Prostate gland (tissue), 2 donors: ENCODE data around the gene CHFR.

Source experiments
- CTCF ChIP-seq, 4 experiments: fragments of 200-600 bp in 2 of 4; fragments of 450-650 bp in 2 of 4; sonication (generic) in 2 of 4; IDR thresholded peaks; 1 replicate in 3 of 4; 2 replicates in 1 of 4; pipeline ENCODE4 v1.5.1; 2016 to 2019; ENCODE audit warnings: antibody characterized with exemption in 4 of 4, mild to moderate bottlenecking in 2 of 4, moderate library complexity in 2 of 4
- POLR2A ChIP-seq: fragments of 450-650 bp; IDR thresholded peaks from one replicate; pipeline ENCODE4 v1.6.1; 2016; ENCODE audit warnings: antibody characterized with exemption, mild to moderate bottlenecking
- POLR2AphosphoS5 ChIP-seq: sonication (generic); formaldehyde crosslinking; IDR thresholded peaks from one replicate; pipeline ENCODE4 v1.6.1; 2017; ENCODE audit warnings: antibody characterized with exemption

DNA sequence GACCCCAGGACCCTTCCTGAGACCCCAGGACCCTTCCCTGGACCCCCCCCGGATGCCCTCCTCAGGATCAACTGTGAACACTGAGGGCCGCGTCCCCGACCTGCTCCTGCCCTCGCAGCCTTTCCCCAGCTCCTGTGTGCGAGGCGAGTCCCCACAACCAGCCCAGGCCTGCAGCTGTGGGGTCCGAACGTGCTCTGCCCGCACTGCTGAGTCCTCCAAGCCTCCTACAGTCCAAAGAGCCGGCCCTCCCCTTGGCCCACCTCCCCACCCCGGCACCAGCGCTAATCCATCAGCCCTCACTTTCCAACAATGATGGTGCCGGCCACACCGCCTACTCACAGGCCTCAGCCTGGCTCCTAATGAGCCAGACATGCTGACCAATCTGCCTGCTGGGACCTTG, 99.5 kb downstream of the CHFR start:
- TF ChIP-seq CTCF (IDR thresholded peaks at IDR 0.05) = no peak
- no peak for TF ChIP-seq POLR2A
- TF ChIP-seq POLR2AphosphoS5 = no peak
